Vagina (tissue), 2 donors: Measurements from ENCODE around the gene TBX21.

Source experiments
- POLR2A ChIP-seq, 2 donors: fragments of 450-650 bp; IDR thresholded peaks; one replicate each; pipeline ENCODE4 v1.6.1; 2017; ENCODE audit warnings: antibody characterized with exemption in 2 of 2, mild to moderate bottlenecking in 2 of 2, moderate library complexity in 2 of 2
- POLR2AphosphoS5 ChIP-seq, 2 donors: sonication (generic); formaldehyde crosslinking; IDR thresholded peaks; one replicate each; pipeline ENCODE4 v1.9.0; 2017; ENCODE audit warnings: antibody characterized with exemption in 2 of 2, mild to moderate bottlenecking in 2 of 2, low read depth in 1 of 2; ENCODE audit not compliant: insufficient read depth in 1 of 2
- TF ChIP-seq, protein P1 (sequence below), 3 experiments: fragments of 450-650 bp in 2 of 3; fragments of 200-600 bp in 1 of 3; sonication (generic) in 1 of 3; IDR thresholded peaks; one replicate each; pipeline ENCODE4 v1.5.1; 2017 to 2019; ENCODE audit warnings: antibody characterized with exemption in 3 of 3, mild to moderate bottlenecking in 2 of 3, moderate library complexity in 2 of 3

DNA sequence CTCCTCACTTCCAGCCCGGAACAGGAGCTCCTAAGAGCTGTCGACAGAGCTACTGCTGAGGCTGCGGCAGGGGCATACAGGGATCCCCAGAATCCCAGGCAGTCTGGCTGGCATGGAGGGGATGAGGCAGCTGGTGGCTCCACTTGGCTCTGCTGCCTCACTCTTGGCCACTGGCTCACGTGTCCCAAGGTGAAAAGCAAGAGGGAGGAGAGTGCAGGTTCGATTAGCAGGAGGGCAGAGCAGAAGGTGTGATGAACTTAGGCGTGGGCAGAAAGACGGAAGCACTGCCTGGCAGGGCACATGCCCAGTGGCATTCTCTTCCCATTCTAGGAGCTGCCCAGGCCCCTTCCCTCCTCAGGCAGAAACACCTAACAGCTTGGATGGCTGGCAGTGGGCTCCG is 11.3 kb upstream of the TBX21 start:
- TF ChIP-seq POLR2AphosphoS5 (IDR thresholded peaks at IDR 0.05; ENCODE audit: insufficient read depth in 1 of 2, low read depth in 1 of 2) = no peak
- TF ChIP-seq, protein P1, sequence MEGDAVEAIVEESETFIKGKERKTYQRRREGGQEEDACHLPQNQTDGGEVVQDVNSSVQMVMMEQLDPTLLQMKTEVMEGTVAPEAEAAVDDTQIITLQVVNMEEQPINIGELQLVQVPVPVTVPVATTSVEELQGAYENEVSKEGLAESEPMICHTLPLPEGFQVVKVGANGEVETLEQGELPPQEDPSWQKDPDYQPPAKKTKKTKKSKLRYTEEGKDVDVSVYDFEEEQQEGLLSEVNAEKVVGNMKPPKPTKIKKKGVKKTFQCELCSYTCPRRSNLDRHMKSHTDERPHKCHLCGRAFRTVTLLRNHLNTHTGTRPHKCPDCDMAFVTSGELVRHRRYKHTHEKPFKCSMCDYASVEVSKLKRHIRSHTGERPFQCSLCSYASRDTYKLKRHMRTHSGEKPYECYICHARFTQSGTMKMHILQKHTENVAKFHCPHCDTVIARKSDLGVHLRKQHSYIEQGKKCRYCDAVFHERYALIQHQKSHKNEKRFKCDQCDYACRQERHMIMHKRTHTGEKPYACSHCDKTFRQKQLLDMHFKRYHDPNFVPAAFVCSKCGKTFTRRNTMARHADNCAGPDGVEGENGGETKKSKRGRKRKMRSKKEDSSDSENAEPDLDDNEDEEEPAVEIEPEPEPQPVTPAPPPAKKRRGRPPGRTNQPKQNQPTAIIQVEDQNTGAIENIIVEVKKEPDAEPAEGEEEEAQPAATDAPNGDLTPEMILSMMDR (IDR thresholded peaks at IDR 0.05) = no peak
- no peak for TF ChIP-seq POLR2A (IDR thresholded peaks at IDR 0.05)
